Measurements from ENCODE around the gene DCLRE1C. TPM values are rescaled to one million over a fixed set of nuclear protein-coding genes. Genes with fewer than 3 reads are reported as not detected.
"Not testable (repeated sequence)": the region's sequence is repeated elsewhere in the genome, so short reads cannot be mapped to it uniquely, and the experiment has no call there.

The DCLRE1C gene
- total and polyA plus RNA-seq, 4 donors: 0.93 to 9.9 (median 3.1) TPM

GRCh38 chr10:14995964-14996565 lies 42.2 kb upstream of the DCLRE1C start:
- no peak overlapping the region for H3K9ac ChIP-seq (ENCODE audit: low read depth in 1 of 2, low read length in 2 of 2)
- H3K27me3 ChIP-seq (ENCODE audit: control insufficient read depth in 4 of 4, insufficient read depth in 4 of 4, low read length in 3 of 4): no peaks in the 10 kb centered on the region
- TF ChIP-seq MAX (IDR thresholded peaks at IDR 0.05): no peak
- TF ChIP-seq JUND (IDR thresholded peaks at IDR 0.05): no peak
- no peak for TF ChIP-seq SP1 (IDR thresholded peaks at IDR 0.05)
- TF ChIP-seq HNF4G (IDR thresholded peaks at IDR 0.05): no peak
- H3K9me3 ChIP-seq (ENCODE audit: control insufficient read depth in 4 of 4, low read length in 3 of 4): no peaks in the 10 kb centered on the region
- WGBS: 72% methylated on average over 50 of the region's 50 CpGs
- H3K4me3 ChIP-seq (ENCODE audit: low read depth in 1 of 3, low read length in 3 of 3): no peak overlapping the region
- DNase-seq (ENCODE audit: low spot score): no peak
- no peak overlapping the region for H3K27ac ChIP-seq (ENCODE audit: low read depth in 1 of 2, low read length in 2 of 2)
- no peaks in the 10 kb centered on the region for H3K4me1 ChIP-seq (ENCODE audit: control insufficient read depth in 4 of 4, insufficient read depth in 4 of 4, low read length in 3 of 4)
- no peaks in the 10 kb centered on the region for H3K36me3 ChIP-seq (ENCODE audit: control insufficient read depth in 4 of 4, insufficient read depth in 3 of 4, low read depth in 1 of 4, low read length in 3 of 4)

DNA sequence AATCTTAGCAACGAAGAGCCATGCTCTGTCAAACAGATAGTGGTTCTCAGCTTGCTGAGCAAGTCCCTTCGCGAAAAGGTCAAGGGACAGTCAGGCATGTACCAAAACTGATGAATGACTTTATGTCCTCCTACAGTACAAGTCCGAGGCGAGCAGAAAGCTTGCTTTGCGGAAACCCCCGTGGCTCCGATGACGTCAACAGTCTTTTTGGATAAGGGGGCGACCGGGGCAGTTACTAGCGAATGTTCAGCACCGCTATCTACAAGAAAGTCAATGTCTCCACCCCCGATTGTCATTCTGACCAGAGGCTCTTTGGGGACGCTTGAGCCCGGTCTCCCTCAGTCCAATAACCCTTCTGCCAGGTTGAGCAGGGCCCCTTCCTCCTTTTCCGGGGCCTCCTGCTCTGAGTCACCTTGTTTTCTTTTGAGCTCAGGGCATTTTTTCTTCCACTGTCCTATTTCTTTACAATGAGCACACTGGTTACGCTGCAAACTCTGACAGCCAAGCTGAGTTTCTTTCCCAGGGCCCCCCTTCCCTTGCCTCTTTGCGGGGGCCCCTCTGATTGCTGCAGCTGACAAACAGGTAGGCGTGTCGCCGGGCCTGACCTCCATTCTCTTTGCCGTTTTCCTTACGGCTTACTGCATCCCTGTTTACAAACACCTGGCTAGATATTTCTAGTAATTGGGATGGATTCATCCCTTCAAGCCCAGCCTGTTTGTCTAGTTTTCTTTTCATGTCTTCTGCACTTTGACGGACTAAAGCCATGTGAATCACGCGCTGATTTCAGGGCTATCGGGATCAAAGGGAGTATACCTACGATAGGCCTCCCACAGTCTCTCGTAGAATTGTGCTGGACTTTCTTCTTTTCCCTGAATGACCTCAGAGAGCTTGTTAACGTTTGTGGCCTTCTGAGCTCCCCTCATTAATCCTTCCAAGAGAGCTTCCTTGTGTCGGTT lies 39.9 kb upstream of the DCLRE1C start:
- WGBS: 76% methylated on average over 32 of the region's 32 CpGs

DNA sequence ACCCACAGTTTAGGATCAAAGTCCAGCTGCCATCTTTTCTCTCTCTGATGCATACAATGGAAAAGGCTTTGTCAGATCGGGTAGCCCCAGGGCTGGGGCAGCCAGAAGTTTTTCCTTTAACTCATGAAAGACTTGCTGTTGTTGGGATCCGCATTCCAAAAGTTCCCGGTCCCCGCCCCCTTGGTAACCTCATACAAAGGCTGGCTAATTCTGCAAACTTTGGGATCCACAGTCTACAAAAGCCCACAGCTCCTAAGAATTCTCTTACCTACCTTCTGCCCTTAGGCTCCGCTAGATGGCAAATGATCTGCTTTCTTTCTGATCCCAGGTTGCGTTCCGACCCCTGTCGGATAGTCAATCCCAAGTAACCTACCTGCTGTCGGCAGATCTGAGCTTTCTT lies 38.4 kb upstream of the DCLRE1C start:
- H3K9ac ChIP-seq (ENCODE audit: low read depth in 1 of 2, low read length in 2 of 2); H3K9me3 ChIP-seq (ENCODE audit: control insufficient read depth in 4 of 4, low read length in 3 of 4); H3K27ac ChIP-seq (ENCODE audit: low read depth in 1 of 2, low read length in 2 of 2); H3K4me1 ChIP-seq (ENCODE audit: control insufficient read depth in 4 of 4, insufficient read depth in 4 of 4, low read length in 3 of 4); H3K27me3 ChIP-seq (ENCODE audit: control insufficient read depth in 4 of 4, insufficient read depth in 4 of 4, low read length in 3 of 4); DNase-seq (ENCODE audit: low spot score); H3K36me3 ChIP-seq (ENCODE audit: control insufficient read depth in 4 of 4, insufficient read depth in 3 of 4, low read depth in 1 of 4, low read length in 3 of 4); H3K4me3 ChIP-seq (ENCODE audit: low read depth in 1 of 3, low read length in 3 of 3): not testable (repeated sequence)
- 82% methylated on average over 9 of the region's 9 CpGs for WGBS

More for the DNA sequence above, 39.9 kb upstream of the DCLRE1C start:
- not testable (repeated sequence) for H3K27me3 ChIP-seq (ENCODE audit: control insufficient read depth in 4 of 4, insufficient read depth in 4 of 4, low read length in 3 of 4); H3K4me1 ChIP-seq (ENCODE audit: control insufficient read depth in 4 of 4, insufficient read depth in 4 of 4, low read length in 3 of 4); H3K9me3 ChIP-seq (ENCODE audit: control insufficient read depth in 4 of 4, low read length in 3 of 4); H3K27ac ChIP-seq (ENCODE audit: low read depth in 1 of 2, low read length in 2 of 2); H3K4me3 ChIP-seq (ENCODE audit: low read depth in 1 of 3, low read length in 3 of 3); H3K9ac ChIP-seq (ENCODE audit: low read depth in 1 of 2, low read length in 2 of 2); DNase-seq (ENCODE audit: low spot score); H3K36me3 ChIP-seq (ENCODE audit: control insufficient read depth in 4 of 4, insufficient read depth in 3 of 4, low read depth in 1 of 4, low read length in 3 of 4)

DNA sequence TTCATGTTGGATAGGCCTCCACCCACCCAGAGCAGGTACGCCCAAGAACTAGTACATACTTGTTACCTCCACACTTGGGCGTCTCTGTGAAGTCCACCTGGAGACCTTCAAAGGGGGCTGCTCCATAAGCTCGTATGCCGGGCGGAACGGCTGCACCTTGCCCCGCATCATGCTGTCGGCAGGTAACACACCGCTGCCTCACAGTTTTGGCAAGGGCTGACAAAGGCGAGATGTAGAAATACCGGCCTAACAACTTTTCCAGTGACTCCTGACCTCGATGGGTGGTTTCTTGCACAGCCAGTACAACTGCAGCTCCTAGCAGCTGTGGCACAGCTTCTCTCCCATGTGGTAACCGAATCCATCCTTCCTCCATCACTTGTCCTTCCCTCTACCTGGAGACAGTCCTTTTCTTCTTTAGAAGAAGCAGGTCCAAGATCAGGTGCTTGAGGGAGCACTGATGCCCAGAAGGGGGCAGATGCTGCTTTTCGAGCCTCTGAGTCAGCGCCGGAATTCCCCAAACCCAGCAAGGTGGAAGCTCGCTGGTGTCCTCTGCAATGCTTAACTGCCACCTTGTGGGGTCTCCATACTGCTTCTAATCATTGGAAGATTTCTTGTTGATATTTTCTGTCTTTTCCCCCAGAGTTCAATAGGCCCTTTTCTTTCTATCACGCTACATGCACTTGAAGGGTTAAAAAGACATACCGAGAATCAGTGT lies 37.3 kb upstream of the DCLRE1C start:
- H3K27ac ChIP-seq (ENCODE audit: low read depth in 1 of 2, low read length in 2 of 2); H3K27me3 ChIP-seq (ENCODE audit: control insufficient read depth in 4 of 4, insufficient read depth in 4 of 4, low read length in 3 of 4); H3K4me3 ChIP-seq (ENCODE audit: low read depth in 1 of 3, low read length in 3 of 3); DNase-seq (ENCODE audit: low spot score); H3K4me1 ChIP-seq (ENCODE audit: control insufficient read depth in 4 of 4, insufficient read depth in 4 of 4, low read length in 3 of 4); H3K9me3 ChIP-seq (ENCODE audit: control insufficient read depth in 4 of 4, low read length in 3 of 4); H3K36me3 ChIP-seq (ENCODE audit: control insufficient read depth in 4 of 4, insufficient read depth in 3 of 4, low read depth in 1 of 4, low read length in 3 of 4); H3K9ac ChIP-seq (ENCODE audit: low read depth in 1 of 2, low read length in 2 of 2): not testable (repeated sequence)
- peak in 1 of 2 donors; percentile 20 for TF ChIP-seq RAD21 (IDR thresholded peaks at IDR 0.05)
- 62% methylated on average over 19 of the region's 19 CpGs for WGBS

GRCh38 chr10:14989552-14989951 lies 35.7 kb upstream of the DCLRE1C start:
- DNase-seq (ENCODE audit: low spot score); H3K9ac ChIP-seq (ENCODE audit: low read depth in 1 of 2, low read length in 2 of 2); H3K9me3 ChIP-seq (ENCODE audit: control insufficient read depth in 4 of 4, low read length in 3 of 4); H3K27me3 ChIP-seq (ENCODE audit: control insufficient read depth in 4 of 4, insufficient read depth in 4 of 4, low read length in 3 of 4); H3K36me3 ChIP-seq (ENCODE audit: control insufficient read depth in 4 of 4, insufficient read depth in 3 of 4, low read depth in 1 of 4, low read length in 3 of 4); H3K4me3 ChIP-seq (ENCODE audit: low read depth in 1 of 3, low read length in 3 of 3); H3K27ac ChIP-seq (ENCODE audit: low read depth in 1 of 2, low read length in 2 of 2); H3K4me1 ChIP-seq (ENCODE audit: control insufficient read depth in 4 of 4, insufficient read depth in 4 of 4, low read length in 3 of 4): not testable (repeated sequence)
- 91% methylated on average over 6 of the region's 6 CpGs for WGBS
